K562 (cell line): Measurements from ENCODE around the gene AIF1. TPM values are rescaled to one million over a fixed set of nuclear protein-coding genes. Genes with fewer than 3 reads are reported as not detected.

Experiments used
- COPS2 ChIP-seq: fragments of 450-650 bp; conservative IDR thresholded peaks from 2 replicates; pipeline ENCODE4 v1.6.1; 2016; ENCODE audit warnings: mild to moderate bottlenecking, moderate library complexity
- ETV1 ChIP-seq: fragments of 450-650 bp; conservative IDR thresholded peaks from 2 replicates; pipeline ENCODE4 v1.6.1; 2016; ENCODE audit warnings: missing genetic modification characterization, control low read depth, low read depth, missing compliant biosample characterization
- FIP1L1 ChIP-seq: fragments of 200-400 bp; formaldehyde crosslinking; IDR thresholded peaks from 2 replicates; pipeline ENCODE4 v1.6.1; 2018; ENCODE audit warnings: mild to moderate bottlenecking, low read depth, low read length; ENCODE audit not compliant: poor library complexity, severe bottlenecking
- MAFF ChIP-seq: IDR thresholded peaks from 2 replicates; pipeline ENCODE4 v1.6.1; 2012; ENCODE audit warnings: low read length, improper control_type of control experiment
- MXI1 ChIP-seq: IDR thresholded peaks from 2 replicates; pipeline ENCODE4 v1.6.1; 2011; ENCODE audit warnings: low read depth, mild to moderate bottlenecking, improper control_type of control experiment, low read length
- NFIC ChIP-seq: fragments of 450-650 bp; IDR thresholded peaks from 2 replicates; pipeline ENCODE4 v1.6.1; 2017; ENCODE audit warnings: mild to moderate bottlenecking, inconsistent platforms
- POLR2AphosphoS2 ChIP-seq: IDR thresholded peaks from 2 replicates; pipeline ENCODE4 v1.6.1; 2012; ENCODE audit warnings: low read length, improper control_type of control experiment
- SIN3A ChIP-seq, 2 experiments: fragments of 150-350 bp in 1 of 2; IDR thresholded peaks; 2 replicates each; pipeline ENCODE4 v1.6.1; 2011 to 2016; ENCODE audit warnings: borderline replicate concordance in 2 of 2, low read depth in 2 of 2, low read length in 2 of 2, mild to moderate bottlenecking in 2 of 2, moderate library complexity in 2 of 2; ENCODE audit not compliant: control insufficient read depth in 1 of 2
- SPI1 ChIP-seq: IDR thresholded peaks from 2 replicates; pipeline ENCODE4 v1.6.1; 2011; ENCODE audit warnings: low read depth, low read length, control low read depth, borderline replicate concordance
- TEAD1 ChIP-seq, 2 experiments: fragments of 450-650 bp in 1 of 2; sonication (generic) in 1 of 2; formaldehyde crosslinking; IDR thresholded peaks; 2 replicates each; pipeline versions ENCODE4 v1.4.0 to v1.8.0; 2020 to 2022; ENCODE audit warnings: mild to moderate bottlenecking in 2 of 2, missing genetic modification reagents in 1 of 2
- TGIF2 ChIP-seq: sonication (generic); formaldehyde crosslinking; IDR thresholded peaks from 2 replicates; pipeline ENCODE4 v1.8.1; 2022; ENCODE audit warnings: mild to moderate bottlenecking, missing genetic modification reagents, moderate library complexity
- ZNF232 ChIP-seq: sonication (generic); formaldehyde crosslinking; IDR thresholded peaks from 2 replicates; pipeline ENCODE4 v1.8.0; 2022; ENCODE audit warnings: mild to moderate bottlenecking, missing genetic modification reagents
- ZNF696 ChIP-seq: fragments of 250-450 bp; sonication (Bioruptor Pico); conservative IDR thresholded peaks from 2 replicates; pipeline ENCODE4 v1.4.0; 2020; ENCODE audit warnings: mild to moderate bottlenecking, moderate library complexity
- polyA plus RNA-seq, 8 experiments: library from polyadenylated mRNA; depleted of rRNA in 4 of 8; stranded (reverse) in 5 of 8; unstranded in 3 of 8; fragments of >200 nt; fragmentation: Nextera tagmentation in 2 of 8; fragmentation: Illumina TruSeq in 1 of 8; extraction: Ambion mirVana in 2 of 8; extraction: Trizol in 1 of 8; gene quantifications; 2 replicates each; pipeline versions ENCODE4 v1.2.1 to v1.2.3, GENCODE V29; 2011 to 2014; ENCODE audit warnings: inconsistent platforms in 1 of 8, missing spikeins in 1 of 8
- total RNA-seq, 7 experiments: library from RNA; depleted of rRNA in 6 of 7; stranded (reverse); fragments of >200 nt in 6 of 7; fragmentation: Illumina TruSeq in 2 of 7; extraction: Trizol in 2 of 7; gene quantifications; 2 replicates each; pipeline versions ENCODE4 v1.2.1 to v1.2.3, GENCODE V29; 2011 to 2021; ENCODE audit warnings: low replicate concordance in 1 of 7
- TF ChIP-seq, protein P1 (sequence below), 2 experiments: IDR thresholded peaks; 2 replicates each; pipeline ENCODE4 v1.6.1; 2012; ENCODE audit warnings: improper control_type of control experiment in 2 of 2, low read depth in 2 of 2, low read length in 2 of 2, borderline replicate concordance in 1 of 2
- TF ChIP-seq, protein P2 (sequence below): fragments of 450-650 bp; formaldehyde crosslinking; IDR thresholded peaks from 2 replicates; pipeline ENCODE4 v1.4.0; 2020; ENCODE audit warnings: mild to moderate bottlenecking, moderate library complexity
- TF ChIP-seq, protein P3 (sequence below): fragments of 450-650 bp; IDR thresholded peaks from 2 replicates; pipeline ENCODE4 v1.6.1; 2018; ENCODE audit warnings: mild to moderate bottlenecking, low read depth; ENCODE audit not compliant: partially characterized antibody
- TF ChIP-seq, protein P4 (sequence below): fragments of 450-650 bp; IDR thresholded peaks from 2 replicates; pipeline ENCODE4 v1.6.1; 2017; ENCODE audit warnings: antibody characterized with exemption, mild to moderate bottlenecking

Gene AIF1
- total and polyA plus RNA-seq, 9 of the 15 experiments (the other 6 are each of a cell fraction or from before 2014, with no cell fraction given), result 9.4 to 33.4 (median 19.4) TPM

DNA sequence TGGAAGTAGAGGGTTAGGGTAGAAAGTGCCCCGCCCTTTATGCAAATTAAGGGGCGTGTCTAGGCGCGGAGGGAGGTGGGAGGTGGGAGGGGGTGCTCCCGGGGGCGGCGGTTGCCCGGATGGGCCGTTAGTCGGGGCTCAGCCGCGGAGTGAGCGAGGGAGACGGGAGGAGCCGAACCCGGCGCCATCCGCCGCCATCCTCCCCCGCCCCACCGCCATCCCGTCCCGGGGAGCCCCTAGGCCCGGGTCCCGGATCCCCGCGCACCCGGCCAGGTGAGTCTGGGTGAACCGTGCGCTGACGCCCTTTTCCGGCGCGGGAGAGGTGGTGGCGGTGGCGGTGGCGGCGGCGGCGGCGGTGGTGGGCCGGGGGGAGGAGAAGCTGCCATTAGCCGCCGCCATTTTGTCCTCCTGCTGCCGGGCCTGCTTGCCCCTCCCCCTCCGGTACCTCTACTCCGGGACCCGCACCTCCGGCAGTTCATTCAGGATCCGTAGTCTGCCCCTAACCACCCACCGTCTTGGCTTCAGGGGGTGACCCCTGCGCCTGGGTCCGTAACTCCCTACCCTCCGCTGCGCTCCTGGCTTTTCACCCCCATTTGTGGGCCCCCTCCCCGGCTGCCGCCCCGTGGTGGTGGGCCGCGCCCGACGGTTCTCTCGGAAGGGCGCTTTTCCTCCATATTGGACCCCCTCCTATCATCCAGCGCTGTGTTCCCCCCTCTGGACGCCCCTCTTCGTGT is 5.7 kb downstream of the AIF1 start, which contains the start of gene PRRC2A (continued):
- TF ChIP-seq, protein P1, sequence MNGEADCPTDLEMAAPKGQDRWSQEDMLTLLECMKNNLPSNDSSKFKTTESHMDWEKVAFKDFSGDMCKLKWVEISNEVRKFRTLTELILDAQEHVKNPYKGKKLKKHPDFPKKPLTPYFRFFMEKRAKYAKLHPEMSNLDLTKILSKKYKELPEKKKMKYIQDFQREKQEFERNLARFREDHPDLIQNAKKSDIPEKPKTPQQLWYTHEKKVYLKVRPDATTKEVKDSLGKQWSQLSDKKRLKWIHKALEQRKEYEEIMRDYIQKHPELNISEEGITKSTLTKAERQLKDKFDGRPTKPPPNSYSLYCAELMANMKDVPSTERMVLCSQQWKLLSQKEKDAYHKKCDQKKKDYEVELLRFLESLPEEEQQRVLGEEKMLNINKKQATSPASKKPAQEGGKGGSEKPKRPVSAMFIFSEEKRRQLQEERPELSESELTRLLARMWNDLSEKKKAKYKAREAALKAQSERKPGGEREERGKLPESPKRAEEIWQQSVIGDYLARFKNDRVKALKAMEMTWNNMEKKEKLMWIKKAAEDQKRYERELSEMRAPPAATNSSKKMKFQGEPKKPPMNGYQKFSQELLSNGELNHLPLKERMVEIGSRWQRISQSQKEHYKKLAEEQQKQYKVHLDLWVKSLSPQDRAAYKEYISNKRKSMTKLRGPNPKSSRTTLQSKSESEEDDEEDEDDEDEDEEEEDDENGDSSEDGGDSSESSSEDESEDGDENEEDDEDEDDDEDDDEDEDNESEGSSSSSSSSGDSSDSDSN (IDR thresholded peaks at IDR 0.05; ENCODE audit: borderline replicate concordance in 1 of 2, low read depth in 2 of 2, low read length in 2 of 2), result peak in 1 of 2 experiments; percentile 62; a peak in 1 of 4 replicates
- peak in 1 of 2 experiments; percentile 49; a peak in 2 of 4 replicates for TF ChIP-seq TEAD1 (CRISPR knock-in tag; IDR thresholded peaks at IDR 0.05)
- TF ChIP-seq, protein P2, sequence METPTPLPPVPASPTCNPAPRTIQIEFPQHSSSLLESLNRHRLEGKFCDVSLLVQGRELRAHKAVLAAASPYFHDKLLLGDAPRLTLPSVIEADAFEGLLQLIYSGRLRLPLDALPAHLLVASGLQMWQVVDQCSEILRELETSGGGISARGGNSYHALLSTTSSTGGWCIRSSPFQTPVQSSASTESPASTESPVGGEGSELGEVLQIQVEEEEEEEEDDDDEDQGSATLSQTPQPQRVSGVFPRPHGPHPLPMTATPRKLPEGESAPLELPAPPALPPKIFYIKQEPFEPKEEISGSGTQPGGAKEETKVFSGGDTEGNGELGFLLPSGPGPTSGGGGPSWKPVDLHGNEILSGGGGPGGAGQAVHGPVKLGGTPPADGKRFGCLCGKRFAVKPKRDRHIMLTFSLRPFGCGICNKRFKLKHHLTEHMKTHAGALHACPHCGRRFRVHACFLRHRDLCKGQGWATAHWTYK (CRISPR knock-in tag), result 0 out of 2 replicates have a peak, but pooled peaks have one; percentile 64
- TF ChIP-seq TGIF2 (CRISPR knock-in tag), result peak; percentile 84
- no peak for TF ChIP-seq SPI1
- TF ChIP-seq ZNF232 (CRISPR knock-in tag), result no peak; the same call in 1 of the 2 replicates
- no peak for TF ChIP-seq COPS2
- peak; percentile 60 for TF ChIP-seq NFIC
- TF ChIP-seq, protein P3, sequence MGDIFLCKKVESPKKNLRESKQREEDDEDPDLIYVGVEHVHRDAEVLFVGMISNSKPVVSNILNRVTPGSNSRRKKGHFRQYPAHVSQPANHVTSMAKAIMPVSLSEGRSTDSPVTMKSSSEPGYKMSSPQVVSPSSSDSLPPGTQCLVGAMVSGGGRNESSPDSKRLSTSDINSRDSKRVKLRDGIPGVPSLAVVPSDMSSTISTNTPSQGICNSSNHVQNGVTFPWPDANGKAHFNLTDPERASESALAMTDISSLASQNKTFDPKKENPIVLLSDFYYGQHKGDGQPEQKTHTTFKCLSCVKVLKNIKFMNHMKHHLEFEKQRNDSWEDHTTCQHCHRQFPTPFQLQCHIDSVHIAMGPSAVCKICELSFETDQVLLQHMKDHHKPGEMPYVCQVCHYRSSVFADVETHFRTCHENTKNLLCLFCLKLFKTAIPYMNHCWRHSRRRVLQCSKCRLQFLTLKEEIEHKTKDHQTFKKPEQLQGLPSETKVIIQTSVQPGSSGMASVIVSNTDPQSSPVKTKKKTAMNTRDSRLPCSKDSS, result no peak
- no peak for TF ChIP-seq MAFF
- TF ChIP-seq, protein P4, sequence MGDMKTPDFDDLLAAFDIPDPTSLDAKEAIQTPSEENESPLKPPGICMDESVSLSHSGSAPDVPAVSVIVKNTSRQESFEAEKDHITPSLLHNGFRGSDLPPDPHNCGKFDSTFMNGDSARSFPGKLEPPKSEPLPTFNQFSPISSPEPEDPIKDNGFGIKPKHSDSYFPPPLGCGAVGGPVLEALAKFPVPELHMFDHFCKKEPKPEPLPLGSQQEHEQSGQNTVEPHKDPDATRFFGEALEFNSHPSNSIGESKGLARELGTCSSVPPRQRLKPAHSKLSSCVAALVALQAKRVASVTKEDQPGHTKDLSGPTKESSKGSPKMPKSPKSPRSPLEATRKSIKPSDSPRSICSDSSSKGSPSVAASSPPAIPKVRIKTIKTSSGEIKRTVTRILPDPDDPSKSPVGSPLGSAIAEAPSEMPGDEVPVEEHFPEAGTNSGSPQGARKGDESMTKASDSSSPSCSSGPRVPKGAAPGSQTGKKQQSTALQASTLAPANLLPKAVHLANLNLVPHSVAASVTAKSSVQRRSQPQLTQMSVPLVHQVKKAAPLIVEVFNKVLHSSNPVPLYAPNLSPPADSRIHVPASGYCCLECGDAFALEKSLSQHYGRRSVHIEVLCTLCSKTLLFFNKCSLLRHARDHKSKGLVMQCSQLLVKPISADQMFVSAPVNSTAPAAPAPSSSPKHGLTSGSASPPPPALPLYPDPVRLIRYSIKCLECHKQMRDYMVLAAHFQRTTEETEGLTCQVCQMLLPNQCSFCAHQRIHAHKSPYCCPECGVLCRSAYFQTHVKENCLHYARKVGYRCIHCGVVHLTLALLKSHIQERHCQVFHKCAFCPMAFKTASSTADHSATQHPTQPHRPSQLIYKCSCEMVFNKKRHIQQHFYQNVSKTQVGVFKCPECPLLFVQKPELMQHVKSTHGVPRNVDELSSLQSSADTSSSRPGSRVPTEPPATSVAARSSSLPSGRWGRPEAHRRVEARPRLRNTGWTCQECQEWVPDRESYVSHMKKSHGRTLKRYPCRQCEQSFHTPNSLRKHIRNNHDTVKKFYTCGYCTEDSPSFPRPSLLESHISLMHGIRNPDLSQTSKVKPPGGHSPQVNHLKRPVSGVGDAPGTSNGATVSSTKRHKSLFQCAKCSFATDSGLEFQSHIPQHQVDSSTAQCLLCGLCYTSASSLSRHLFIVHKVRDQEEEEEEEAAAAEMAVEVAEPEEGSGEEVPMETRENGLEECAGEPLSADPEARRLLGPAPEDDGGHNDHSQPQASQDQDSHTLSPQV, result no peak
- TF ChIP-seq MXI1, result no peak
- peak; percentile 36; the same call in 1 of the 2 replicates for TF ChIP-seq ETV1 (tag)
- no peak for TF ChIP-seq ZNF696
- TF ChIP-seq POLR2AphosphoS2, result no peak
- TF ChIP-seq FIP1L1, result peak; percentile 58
- TF ChIP-seq SIN3A (IDR thresholded peaks at IDR 0.05; ENCODE audit: borderline replicate concordance in 2 of 2, control insufficient read depth in 1 of 2, low read depth in 2 of 2, low read length in 2 of 2), result peak in 1 of 2 experiments; percentile 83; a peak in 2 of 4 replicates
